ENCODE data around the gene LGALS4. TPM values are rescaled to one million over a fixed set of nuclear protein-coding genes. Genes with fewer than 3 reads are reported as not detected.
"Not testable (repeated sequence)": the region's sequence is repeated elsewhere in the genome, so short reads cannot be mapped to it uniquely, and the experiment has no call there.

Gene LGALS4
- total and polyA plus RNA-seq, 10 donors = 1.1 to 9.6 (median 3.1) TPM

GRCh38 chr19:38812009-38812840 lies 520 bp downstream of the LGALS4 start:
- H3K4me1 ChIP-seq = peaks cover 0 to 5% (median 0%) of the 10 kb centered on the region in 6 donors
- intact Hi-C loops (cut with DNase I; ENCODE audit: low total_unique reads) = no loop called here
- WGBS, 5 donors = 85 to 92% (median 88%) methylated on average over 18 of the region's 18 CpGs
- H3K4me3 ChIP-seq = no peak overlapping the region
- DNase-seq = no peak
- peaks cover 4 to 38% (median 26%) of the 10 kb centered on the region in 6 donors for H3K36me3 ChIP-seq
- no peaks in the 10 kb centered on the region for H3K9me3 ChIP-seq
- H3K27ac ChIP-seq = no peak overlapping the region
- no peaks in the 10 kb centered on the region for H3K27me3 ChIP-seq (replicated peaks in 1 of 7)
- TF ChIP-seq POLR2A (IDR thresholded peaks at IDR 0.05) = no peak
- no peak for TF ChIP-seq CTCF (IDR thresholded peaks at IDR 0.05 in 8 of 11, conservative IDR thresholded peaks at IDR 0.05 in 3 of 11)
- TF ChIP-seq POLR2AphosphoS5 (IDR thresholded peaks at IDR 0.05) = no peak

DNA sequence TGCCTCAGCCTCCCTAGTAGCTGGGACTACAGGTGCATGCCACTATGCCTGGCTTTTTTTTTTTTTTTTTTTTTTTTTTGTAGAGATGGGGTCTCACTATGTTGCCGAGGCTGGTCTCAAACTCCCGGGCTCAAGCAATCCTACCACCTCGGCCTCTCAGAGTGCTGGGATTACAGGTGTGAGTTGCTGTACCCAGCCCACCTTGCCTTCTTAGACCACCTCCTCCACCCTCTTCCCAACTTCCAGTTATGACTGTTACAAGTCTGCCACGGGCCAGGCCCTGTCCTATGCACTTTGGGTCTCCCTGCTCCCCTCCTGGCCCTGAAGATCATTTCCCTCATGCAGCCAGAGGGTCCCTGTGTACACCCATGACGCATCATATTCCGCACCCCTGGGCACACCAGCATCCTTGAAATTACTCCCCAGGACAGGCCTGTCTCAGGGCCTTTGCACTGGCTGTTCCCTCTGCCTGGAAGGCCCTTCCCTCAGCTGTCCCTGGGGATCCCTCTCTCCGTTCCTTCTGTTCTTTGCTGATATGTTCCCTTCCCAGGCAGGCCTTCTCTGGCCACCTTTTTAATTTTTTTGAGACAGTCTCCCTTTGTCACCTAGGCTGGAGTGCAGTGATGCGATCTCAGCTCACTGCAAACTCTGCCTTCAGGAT lies 3.0 kb downstream of the LGALS4 start:
- Histone ChIP-seq H3K9me3 (no peaks in the 10 kb centered on the region), H3K4me3 (no peak overlapping the region), H3K27ac (no peak overlapping the region), H3K4me1 (peaks cover 0 to 15% (median 10%) of the 10 kb centered on the region in 6 donors), H3K27me3 (replicated peaks in 1 of 7) (no peaks in the 10 kb centered on the region), H3K36me3 (peaks cover 0 to 13% (median under 1%) of the 10 kb centered on the region in 6 donors)
- WGBS, 5 donors = 88 to 97% (median 95%) methylated on average over 8 of the region's 8 CpGs
- TF ChIP-seq POLR2AphosphoS5 (IDR thresholded peaks at IDR 0.05) = no peak
- no peak for TF ChIP-seq CTCF (IDR thresholded peaks at IDR 0.05 in 8 of 11, conservative IDR thresholded peaks at IDR 0.05 in 3 of 11)
- TF ChIP-seq POLR2A (IDR thresholded peaks at IDR 0.05) = no peak
- DNase-seq = no peak
- intact Hi-C loops (cut with DNase I; ENCODE audit: low total_unique reads) = no loop called here

GRCh38 chr19:38808741-38809140 lies 4.0 kb downstream of the LGALS4 start:
- Histone ChIP-seq H3K4me3 (no peak overlapping the region), H3K4me1 (peaks cover 0 to 16% (median 10%) of the 10 kb centered on the region in 6 donors), H3K27me3 (replicated peaks in 1 of 7) (no peaks in the 10 kb centered on the region), H3K9me3 (no peaks in the 10 kb centered on the region), H3K27ac (no peak overlapping the region), H3K36me3 (peaks cover 0 to 13% (median 0%) of the 10 kb centered on the region in 6 donors)
- no peak for DNase-seq
- TF ChIP-seq POLR2A (IDR thresholded peaks at IDR 0.05) (no peak), POLR2AphosphoS5 (IDR thresholded peaks at IDR 0.05) (no peak), CTCF (IDR thresholded peaks at IDR 0.05 in 8 of 11, conservative IDR thresholded peaks at IDR 0.05 in 3 of 11) (no peak)
- intact Hi-C loops (cut with DNase I; ENCODE audit: low total_unique reads) = no loop called here
- WGBS, 5 donors = 91 to 96% (median 94%) methylated on average over 17 of the region's 17 CpGs

DNA sequence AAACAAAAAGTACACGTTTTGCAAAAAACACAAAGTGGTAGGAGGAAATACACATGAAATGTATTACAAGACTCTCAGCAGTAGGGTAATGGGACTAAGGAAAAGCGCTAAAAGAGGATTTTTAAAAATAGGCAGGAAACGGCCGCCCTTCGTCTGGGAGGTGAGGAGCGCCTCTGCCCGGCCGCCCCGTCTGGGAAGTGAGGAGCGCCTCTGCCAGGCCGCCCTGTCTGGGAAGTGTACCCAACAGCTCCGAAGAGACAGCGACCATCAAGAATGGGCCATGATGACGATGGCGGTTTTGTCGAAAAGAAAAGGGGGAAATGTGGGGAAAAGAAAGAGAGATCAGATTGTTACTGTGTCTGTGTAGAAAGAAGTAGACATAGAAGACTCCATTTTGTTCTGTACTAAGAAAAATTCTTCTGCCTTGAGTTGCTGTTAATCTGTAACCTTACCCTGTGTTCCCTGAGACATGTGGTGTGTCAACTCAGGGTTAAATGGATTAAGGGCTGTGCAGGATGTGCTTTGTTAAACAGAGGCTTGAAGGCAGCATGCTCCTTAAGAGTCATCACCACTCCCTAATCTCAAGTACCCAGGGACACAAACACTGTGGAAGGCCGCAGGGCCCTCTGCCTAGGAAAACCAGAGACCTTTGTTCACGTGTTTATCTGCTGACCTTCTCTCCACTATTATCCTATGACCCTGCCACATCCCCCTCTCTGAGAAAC lies 5.2 kb downstream of the LGALS4 start:
- H3K27me3 ChIP-seq (replicated peaks in 1 of 7); DNase-seq; H3K4me3 ChIP-seq; H3K9me3 ChIP-seq; intact Hi-C loops (cut with DNase I; ENCODE audit: low total_unique reads): not testable (repeated sequence)
- Histone ChIP-seq H3K36me3 (peaks cover 0 to 10% (median 0%) of the 10 kb centered on the region in 6 donors), H3K27ac (peak overlapping the region in 1 of 8 donors; percentile 23), H3K4me1 (peaks cover 0 to 16% (median 10%) of the 10 kb centered on the region in 6 donors)
- WGBS, 5 donors = 61 to 86% (median 82%) methylated on average over 13 to 18 of the region's 18 CpGs

Measured in spleen (tissue), 11 donors.